HPDE6-E6E7 (cell line): ENCODE data around the gene ZNF207.
"Not testable (repeated sequence)": the region's sequence is repeated elsewhere in the genome, so short reads cannot be mapped to it uniquely, and the experiment has no call there.

Experiments used
- DNase-seq: peaks from one replicate; pipeline ENCODE4 v3.0.0; 2011; ENCODE audit warnings: missing footprints; ENCODE audit errors: extremely low spot score

ZNF207 gene

DNA sequence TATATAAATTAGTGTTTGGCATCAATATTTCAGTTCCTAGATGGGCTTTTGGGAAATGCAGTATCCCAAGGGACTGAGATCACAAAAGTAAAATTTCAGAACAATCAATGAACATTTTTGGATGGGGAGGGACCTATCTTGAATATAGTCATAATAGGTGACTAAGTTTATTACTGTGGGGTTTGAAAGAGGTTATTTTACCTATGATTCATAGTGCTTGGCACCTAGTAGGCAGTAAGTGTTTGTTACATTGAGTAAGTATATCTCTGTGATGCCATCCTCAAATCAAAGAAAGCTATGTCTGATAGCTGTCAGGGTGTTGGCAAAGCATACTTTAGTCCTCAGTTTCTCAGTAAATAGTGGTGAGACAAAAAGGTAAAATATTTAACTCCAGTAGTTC is 36.9 kb downstream of the ZNF207 start:
- no peak for DNase-seq

DNA sequence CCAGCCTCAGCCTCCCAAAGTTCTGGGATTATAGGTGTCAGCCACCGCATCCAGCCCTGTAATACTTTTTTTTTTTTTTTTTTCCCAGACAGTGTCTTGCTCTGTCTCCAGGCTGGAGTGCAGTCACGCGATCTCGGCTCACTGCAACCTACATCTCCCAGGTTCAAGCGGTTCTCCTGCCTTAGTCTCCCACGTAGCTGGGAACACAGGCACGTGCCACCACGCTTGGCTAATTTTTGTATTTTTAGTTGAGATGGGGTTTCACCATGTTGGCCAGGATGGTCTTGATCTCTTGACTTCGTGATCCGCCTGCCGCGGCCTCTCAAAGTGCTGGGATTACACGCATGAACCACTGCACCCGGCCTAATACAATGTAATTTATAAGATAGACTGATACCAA is 38.2 kb downstream of the ZNF207 start:
- not testable (repeated sequence) for DNase-seq

DNA sequence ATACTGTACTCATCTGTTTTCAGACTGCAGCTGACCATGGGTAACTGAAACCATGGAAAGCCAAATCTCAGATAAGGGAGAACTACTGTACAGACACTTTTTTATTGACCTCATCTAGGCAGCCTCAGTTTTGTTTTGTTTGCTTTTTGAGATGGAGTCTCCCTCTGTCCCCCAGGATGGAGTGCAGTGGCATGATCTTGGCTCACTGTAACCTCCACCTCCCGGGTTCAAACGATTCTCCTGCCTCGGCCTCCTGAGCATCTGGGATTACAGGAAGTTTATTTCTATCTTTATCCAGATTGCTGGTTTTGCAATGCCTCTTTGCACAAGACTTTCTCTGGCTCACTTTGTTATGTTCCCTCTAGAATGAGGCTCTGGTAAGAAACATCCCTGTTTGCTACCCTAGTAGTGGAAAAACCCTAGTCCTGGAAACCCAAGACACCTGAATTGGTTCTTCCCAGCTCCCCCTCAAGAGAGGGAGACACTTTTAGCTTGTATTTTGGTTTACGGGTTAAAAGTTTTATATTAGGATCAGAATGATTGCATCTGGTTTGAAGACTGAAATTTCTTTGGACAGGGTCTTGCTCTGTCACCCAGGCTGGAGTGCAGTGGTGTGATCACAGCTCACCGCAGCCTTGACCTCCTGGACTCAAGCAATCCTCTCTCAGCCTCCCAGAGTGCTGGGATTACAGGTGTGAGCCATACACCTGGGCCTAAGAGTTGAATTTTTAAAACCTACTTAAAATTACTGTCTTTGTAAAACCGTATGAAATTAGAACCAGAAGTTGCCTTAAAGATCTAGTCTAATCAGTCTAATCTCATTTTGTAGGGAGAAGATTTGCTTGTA is 38.9 kb downstream of the ZNF207 start:
- DNase-seq: no peak

DNA sequence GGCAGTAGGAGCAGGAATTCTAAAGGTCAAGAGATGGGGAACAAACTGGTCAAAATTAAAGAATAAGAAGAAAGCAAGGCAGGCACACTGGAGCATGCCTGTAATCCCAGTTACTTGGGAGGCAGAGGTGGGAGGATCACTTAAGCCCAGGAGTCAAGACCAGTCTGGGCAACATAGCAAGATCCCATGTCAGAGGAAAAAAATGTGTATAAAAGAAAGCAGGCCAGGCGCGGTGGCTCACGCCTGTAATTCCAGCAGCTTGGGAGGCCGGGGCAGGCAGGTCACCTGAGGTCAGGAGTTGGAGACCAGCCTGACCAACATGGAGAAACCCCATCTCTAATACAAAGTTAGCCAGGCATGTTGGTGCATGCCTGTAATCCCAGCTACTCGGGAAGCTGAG is 43.9 kb downstream of the ZNF207 start:
- no peak for DNase-seq

DNA sequence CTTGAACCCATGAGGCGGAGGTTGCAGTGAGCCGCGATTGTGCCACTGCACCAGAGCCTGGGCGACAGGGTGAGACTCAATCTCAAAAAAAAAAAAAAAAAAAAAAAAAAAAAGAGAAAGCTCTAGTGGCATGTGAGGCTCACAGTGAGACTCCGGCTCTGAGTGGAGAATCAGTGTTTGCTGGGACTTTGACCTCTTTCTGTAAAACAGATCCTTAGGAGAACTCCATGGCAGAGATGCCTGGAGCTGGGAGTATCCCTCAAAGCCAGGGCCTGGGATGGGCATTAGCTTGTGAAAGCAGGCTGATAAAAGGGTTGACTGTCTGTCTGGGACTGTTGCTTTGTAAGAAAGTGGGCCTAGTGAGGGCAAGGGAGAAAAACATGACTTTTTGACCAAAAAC is 46.4 kb downstream of the ZNF207 start:
- no peak for DNase-seq

DNA sequence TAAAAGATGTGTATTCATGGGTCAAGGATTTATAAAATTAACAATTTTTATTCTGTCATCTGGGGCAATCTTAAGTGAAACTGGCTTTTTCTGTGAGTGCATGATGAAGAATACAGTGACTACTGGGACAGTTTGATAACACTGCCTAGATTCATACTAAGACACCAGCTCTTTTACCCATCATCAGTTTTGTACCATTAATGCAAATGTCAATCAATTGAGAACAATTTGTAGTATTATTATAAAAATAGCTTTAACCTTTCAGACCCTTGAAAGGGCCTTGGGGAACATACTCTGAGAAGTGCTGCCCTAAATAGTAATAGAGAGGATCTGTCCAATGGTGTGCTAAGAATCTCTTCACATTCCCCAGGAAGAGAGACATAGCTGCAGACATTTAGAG is 49.0 kb downstream of the ZNF207 start:
- no peak for DNase-seq

DNA sequence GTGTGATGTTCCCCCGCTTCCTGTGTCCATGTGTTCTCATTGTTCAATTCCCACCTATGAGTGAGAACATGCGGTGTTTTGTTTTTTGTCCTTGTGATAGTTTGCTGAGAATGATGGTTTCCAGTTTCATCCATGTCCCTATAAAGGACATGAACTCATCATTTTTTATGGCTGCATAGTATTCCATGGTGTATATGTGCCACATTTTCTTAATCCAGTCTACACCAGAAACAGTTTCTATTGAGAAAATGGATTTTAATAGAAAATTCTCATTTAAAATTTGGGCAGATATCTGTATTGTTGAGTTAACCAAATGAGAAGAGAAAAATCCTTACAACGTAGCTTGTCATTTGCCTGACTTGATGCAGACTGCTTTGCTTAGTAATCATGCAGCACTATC is 60.1 kb downstream of the ZNF207 start:
- DNase-seq: not testable (repeated sequence)

DNA sequence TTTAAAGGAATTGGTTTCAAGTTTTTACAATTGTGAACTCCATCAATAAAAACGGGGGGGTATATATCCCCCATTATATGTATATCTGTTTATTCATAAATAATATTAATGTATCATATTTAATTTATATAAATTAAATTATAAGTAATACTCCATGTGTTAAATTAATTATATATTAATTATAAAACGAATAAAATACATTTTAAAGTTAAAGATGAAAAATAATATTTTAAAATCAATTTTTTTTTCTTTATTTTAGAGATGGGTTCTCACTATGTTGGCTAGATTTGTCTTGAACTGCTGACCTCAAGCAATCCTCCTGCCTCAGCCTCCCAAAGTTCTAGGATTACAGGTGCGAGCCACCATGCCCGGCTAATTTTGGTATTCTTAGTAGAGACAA is 76.9 kb downstream of the ZNF207 start:
- DNase-seq: no peak

DNA sequence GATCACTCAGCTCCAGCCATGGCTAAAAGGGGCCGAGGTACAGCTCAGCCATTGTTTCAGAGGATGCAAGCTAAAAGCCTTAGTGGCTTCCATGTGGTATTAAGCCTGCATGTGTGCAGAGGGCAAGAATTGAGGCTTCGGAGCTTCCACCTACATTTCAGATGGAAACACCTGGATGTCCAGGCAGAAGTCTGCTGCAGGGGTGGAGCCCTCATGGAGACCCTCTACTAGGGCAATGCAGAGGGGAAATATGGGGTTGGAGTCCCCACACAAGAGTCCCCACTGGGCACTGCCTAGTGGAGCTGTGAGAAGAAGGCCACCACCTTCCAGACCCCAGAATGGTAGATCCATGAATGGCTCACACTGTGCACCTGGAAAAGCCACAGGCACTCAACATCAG is 79.6 kb downstream of the ZNF207 start:
- DNase-seq: no peak
